Cardiac fibroblast (primary cell): Measurements from ENCODE around the gene PTAFR.

ENCODE experiments used
- DNase-seq, 2 donors: peaks; one replicate each; pipeline versions ENCODE4 v3.0.0 to v3.0.0-alpha.2; 2010; ENCODE audit warnings: low read depth in 2 of 2
- H3K4me3 ChIP-seq, 2 donors: replicated peaks in 1 of 2; 1 replicate in 1 of 2; 2 replicates in 1 of 2; pipeline ENCODE4 v1.5.1; 2011; ENCODE audit warnings: low read depth in 2 of 2, low read length in 2 of 2, mild to moderate bottlenecking in 2 of 2, moderate library complexity in 1 of 2
- TF ChIP-seq, protein P1 (sequence below): IDR thresholded peaks from one replicate; pipeline ENCODE4 v1.5.1; 2011; ENCODE audit warnings: low read depth, mild to moderate bottlenecking, low read length, inconsistent platforms

PTAFR gene

DNA sequence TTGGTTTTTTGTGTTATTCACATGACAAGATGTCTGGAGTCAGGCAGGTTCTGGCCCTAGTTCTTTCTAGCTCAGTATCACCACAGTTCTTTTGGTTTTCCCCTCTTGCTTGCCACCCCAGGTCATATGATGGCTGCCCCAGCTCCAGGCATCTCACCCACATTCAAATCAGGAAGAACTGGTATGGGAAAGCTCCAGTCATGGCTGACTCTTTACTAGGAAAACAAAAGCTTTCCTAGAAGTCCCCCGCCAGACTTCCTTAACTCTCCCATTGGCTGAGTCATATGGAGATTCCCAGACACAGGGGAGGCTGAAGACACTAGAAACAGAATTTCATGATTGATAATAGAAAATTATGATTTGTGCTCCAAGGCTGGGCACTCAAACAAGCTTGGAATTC is 65.9 kb downstream of the PTAFR start:
- DNase-seq = peak in 1 of 2 donors; percentile 50
- TF ChIP-seq, protein P1, sequence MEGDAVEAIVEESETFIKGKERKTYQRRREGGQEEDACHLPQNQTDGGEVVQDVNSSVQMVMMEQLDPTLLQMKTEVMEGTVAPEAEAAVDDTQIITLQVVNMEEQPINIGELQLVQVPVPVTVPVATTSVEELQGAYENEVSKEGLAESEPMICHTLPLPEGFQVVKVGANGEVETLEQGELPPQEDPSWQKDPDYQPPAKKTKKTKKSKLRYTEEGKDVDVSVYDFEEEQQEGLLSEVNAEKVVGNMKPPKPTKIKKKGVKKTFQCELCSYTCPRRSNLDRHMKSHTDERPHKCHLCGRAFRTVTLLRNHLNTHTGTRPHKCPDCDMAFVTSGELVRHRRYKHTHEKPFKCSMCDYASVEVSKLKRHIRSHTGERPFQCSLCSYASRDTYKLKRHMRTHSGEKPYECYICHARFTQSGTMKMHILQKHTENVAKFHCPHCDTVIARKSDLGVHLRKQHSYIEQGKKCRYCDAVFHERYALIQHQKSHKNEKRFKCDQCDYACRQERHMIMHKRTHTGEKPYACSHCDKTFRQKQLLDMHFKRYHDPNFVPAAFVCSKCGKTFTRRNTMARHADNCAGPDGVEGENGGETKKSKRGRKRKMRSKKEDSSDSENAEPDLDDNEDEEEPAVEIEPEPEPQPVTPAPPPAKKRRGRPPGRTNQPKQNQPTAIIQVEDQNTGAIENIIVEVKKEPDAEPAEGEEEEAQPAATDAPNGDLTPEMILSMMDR = no peak
- no peak overlapping the region for H3K4me3 ChIP-seq

DNA sequence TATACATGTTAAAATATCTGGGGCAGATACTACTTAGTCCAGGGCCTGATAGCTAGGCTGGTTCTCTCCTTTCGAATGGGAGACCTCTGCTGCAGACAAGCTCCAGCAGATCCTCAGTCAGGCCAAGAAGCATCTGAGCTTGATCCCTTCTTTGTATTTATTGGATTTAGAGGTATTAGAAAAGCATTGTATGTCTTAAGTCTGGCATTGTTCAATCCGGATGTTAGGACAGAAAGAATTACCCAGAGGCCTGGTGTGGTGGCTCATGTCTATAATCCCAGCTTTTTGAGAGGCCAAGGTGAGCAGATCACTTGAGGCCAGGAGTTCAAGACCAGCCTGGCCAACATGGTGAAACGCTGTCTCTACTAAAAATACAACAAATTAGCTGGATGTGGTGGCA is 66.9 kb downstream of the PTAFR start:
- no peak for DNase-seq
- TF ChIP-seq, protein P1 = no peak
- no peak overlapping the region for H3K4me3 ChIP-seq

DNA sequence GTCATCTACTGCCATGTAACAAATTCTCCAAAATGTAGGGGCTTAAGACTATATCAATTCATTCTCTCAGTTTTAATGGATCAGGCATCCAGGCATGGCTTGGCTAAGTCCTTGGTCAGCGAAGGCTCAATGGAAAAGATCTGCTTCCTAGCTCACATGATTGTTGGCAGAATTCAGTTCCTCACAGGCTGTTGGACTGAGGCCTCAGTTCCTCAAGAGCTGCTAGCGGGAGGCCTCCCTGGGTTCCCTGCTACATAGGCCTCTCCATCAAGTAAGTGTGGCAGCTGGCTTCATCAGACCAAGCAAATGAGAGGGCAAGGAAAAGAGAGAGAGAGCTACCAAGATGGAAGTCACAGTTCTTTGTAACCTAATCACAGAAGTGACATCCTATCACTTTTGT is 68.5 kb downstream of the PTAFR start:
- DNase-seq = no peak
- TF ChIP-seq, protein P1 = no peak
- H3K4me3 ChIP-seq = no peak overlapping the region

DNA sequence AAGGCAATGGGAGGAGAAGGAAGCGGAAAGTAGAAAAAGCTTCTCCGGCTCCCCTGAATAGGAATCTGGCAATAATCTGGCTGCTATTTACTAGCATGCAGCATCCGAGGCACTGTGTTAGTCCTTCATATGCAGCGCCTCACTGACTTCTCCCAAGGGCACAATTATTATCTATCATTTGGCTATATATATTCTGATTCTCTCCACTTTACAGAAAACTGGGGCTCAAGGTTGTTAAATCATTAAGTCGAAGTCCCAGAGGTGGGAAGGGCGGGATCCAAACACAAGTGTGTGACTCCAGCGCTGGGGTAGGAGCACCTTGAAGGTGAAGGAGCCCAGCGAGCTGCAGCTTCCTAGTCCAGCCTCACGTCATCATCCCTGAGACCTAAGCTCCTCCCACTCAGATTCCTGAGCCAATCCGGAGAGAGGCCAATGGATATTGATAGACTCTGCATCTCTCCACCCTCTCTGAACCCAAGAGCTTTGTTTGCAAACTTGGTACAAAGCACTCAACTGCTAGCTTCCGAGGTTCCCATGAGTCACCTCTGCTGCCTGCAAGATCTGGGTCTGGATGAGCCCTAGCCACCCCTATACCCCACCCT is 71.5 kb downstream of the PTAFR start:
- peak overlapping the region in 1 of 2 donors; percentile 8 for H3K4me3 ChIP-seq
- TF ChIP-seq, protein P1 = no peak
- DNase-seq = peak; percentile 48 to 78

DNA sequence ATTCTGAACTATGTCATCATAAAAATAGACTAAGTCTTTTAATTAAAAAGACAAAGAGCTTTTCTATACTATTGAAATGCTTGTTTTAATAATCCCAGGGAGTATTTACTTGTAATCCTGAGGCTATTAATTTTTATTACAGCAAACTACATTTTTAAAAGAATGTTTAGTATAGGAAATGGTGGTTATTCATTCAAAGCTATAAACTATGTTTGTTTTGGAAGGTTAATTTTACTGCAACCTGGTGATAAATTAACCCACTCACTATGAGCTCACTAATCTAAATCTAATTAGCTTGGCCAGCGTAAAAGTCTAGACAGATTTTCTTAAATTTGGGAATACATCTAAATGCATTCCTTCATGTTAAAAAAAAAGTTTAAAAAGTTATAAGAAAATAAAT is 74.3 kb downstream of the PTAFR start:
- DNase-seq = no peak
- TF ChIP-seq, protein P1 = no peak
- H3K4me3 ChIP-seq = no peak overlapping the region

DNA sequence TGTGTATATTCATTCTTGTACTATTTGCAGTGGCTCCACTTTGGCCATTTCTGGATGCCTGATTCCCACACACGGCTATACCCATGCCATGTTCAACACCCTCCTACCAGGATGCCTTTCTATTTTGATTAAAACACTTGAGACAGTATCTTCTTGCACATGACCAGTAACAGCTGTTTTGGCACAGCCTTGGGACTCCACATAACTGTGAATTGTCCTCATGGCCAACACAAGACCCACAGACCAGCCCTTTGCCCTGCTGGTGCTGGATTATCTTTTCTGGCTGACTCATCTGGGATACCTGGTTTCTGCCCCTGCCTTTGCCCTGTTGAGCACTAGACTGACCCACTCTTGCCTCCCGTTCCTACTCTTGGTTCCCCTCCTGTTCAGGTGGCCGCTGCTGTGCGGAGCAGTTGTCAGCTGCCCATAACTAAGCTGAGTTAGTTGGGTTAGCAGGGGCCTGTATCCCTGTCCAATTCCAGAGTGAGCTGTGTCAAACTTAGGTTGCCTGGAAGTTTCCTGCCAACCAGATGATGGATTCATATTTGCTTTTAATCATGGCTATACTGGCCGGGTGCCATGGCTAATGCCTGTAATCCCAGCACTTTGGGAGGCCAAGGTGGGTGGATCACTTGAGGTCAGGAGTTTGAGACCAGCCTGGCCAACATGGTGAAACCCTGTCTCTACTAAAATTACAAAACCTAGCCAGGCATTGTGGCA is 77.3 kb downstream of the PTAFR start:
- no peak overlapping the region for H3K4me3 ChIP-seq
- no peak for DNase-seq
- TF ChIP-seq, protein P1 = no peak
